ENCODE data around the gene STARD3. TPM values are rescaled to one million over a fixed set of nuclear protein-coding genes. Genes with fewer than 3 reads are reported as not detected.
A peak's percentile ranks its signal among the peaks of the same experiment; 100 is the strongest.

The STARD3 gene
- total and polyA plus RNA-seq, 2 of the 13 experiments (the other 11 are each of a cell fraction or from before 2014, with no cell fraction given): 34.6 to 100 TPM

- TF ChIP-seq NPAS2 (CRISPR knock-in tag; IDR thresholded peaks at IDR 0.05; ENCODE audit: borderline replicate concordance) (no peak), ZHX2 (IDR thresholded peaks at IDR 0.05; ENCODE audit: low read depth) (peak; percentile 35; the same call in 1 of the 2 replicates), ZHX2 (CRISPR knock-in tag; IDR thresholded peaks at IDR 0.05; ENCODE audit: borderline replicate concordance) (no peak), DPF2 (CRISPR knock-in tag; IDR thresholded peaks at IDR 0.05; ENCODE audit: borderline replicate concordance, low read depth) (peak; percentile 53; the same call in 1 of the 2 replicates), SKI (IDR thresholded peaks at IDR 0.05; ENCODE audit: partially characterized antibody) (peak; percentile 30), ARHGAP35 (CRISPR knock-in tag; IDR thresholded peaks at IDR 0.05; ENCODE audit: borderline replicate concordance) (no peak), FOXC1 (CRISPR knock-in tag; IDR thresholded peaks at IDR 0.05; ENCODE audit: borderline replicate concordance) (peak; percentile 85), ZBTB37 (CRISPR knock-in tag; IDR thresholded peaks at IDR 0.05) (no peak), ZNF607 (CRISPR knock-in tag; IDR thresholded peaks at IDR 0.05; ENCODE audit: borderline replicate concordance) (peak; percentile 86; the same call in 1 of the 2 replicates), TFE3 (CRISPR knock-in tag; IDR thresholded peaks at IDR 0.05) (no peak), ISX (CRISPR knock-in tag; conservative IDR thresholded peaks at IDR 0.05) (no peak), NR2F2 (IDR thresholded peaks at IDR 0.05; ENCODE audit: borderline replicate concordance, low read depth) (no peak), CBX1 (IDR thresholded peaks at IDR 0.05; ENCODE audit: low read depth) (no peak), MAZ (IDR thresholded peaks at IDR 0.05; ENCODE audit: borderline replicate concordance, low read depth, low read length) (peak; percentile 78; the same call in 1 of the 2 replicates), MAZ (CRISPR knock-in tag; IDR thresholded peaks at IDR 0.05; ENCODE audit: low read depth) (peak; percentile 62), ZNF577 (CRISPR knock-in tag; IDR thresholded peaks at IDR 0.05; ENCODE audit: borderline replicate concordance, low read depth) (no peak)
- TF ChIP-seq, protein P1, sequence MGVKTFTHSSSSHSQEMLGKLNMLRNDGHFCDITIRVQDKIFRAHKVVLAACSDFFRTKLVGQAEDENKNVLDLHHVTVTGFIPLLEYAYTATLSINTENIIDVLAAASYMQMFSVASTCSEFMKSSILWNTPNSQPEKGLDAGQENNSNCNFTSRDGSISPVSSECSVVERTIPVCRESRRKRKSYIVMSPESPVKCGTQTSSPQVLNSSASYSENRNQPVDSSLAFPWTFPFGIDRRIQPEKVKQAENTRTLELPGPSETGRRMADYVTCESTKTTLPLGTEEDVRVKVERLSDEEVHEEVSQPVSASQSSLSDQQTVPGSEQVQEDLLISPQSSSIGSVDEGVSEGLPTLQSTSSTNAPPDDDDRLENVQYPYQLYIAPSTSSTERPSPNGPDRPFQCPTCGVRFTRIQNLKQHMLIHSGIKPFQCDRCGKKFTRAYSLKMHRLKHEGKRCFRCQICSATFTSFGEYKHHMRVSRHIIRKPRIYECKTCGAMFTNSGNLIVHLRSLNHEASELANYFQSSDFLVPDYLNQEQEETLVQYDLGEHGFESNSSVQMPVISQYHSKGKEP (CRISPR knock-in tag; IDR thresholded peaks at IDR 0.05): no peak
Observed at GRCh38 chr17:39702901-39703893, 66.3 kb downstream of the STARD3 start (continued).

All from HepG2 (cell line).